Neural cell (in vitro differentiated cells): Measurements from ENCODE around the gene MS4A15. TPM values are rescaled to one million over a fixed set of nuclear protein-coding genes. Genes with fewer than 3 reads are reported as not detected.
"Not testable (repeated sequence)": the region's sequence is repeated elsewhere in the genome, so short reads cannot be mapped to it uniquely, and the experiment has no call there.

ENCODE experiments used
- H2AFZ ChIP-seq: fragments of 200-600, 300-800 bp; sonication (generic), shearing (Covaris generic); 2 replicates; pipeline ENCODE4 v1.6.0; 2014; ENCODE audit warnings: low read depth, mild to moderate bottlenecking, antibody characterized with exemption, low read length, moderate library complexity
- H3F3A ChIP-seq: fragments of 200-600 bp; shearing (Covaris generic); 2 replicates; pipeline ENCODE4 v1.6.1; 2016; ENCODE audit warnings: mild to moderate bottlenecking, moderate library complexity, mixed read lengths, antibody characterized with exemption, low read length; ENCODE audit not compliant: insufficient read depth, poor library complexity, severe bottlenecking
- H3K27ac ChIP-seq: fragments of 200-600, 300-800 bp; sonication (generic), shearing (Covaris generic); 2 replicates; pipeline ENCODE4 v1.5.1; 2014; ENCODE audit warnings: mild to moderate bottlenecking, low read length, moderate library complexity
- H3K27me3 ChIP-seq: fragments of 300-800, 200-600 bp; sonication (generic), shearing (Covaris generic); 2 replicates; pipeline ENCODE4 v1.6.0; 2014; ENCODE audit warnings: mild to moderate bottlenecking, low read depth, low read length, moderate library complexity; ENCODE audit not compliant: insufficient read depth
- H3K36me3 ChIP-seq: fragments of 300-800, 200-600 bp; sonication (generic), shearing (Covaris generic); 2 replicates; pipeline ENCODE4 v1.5.1; 2014; ENCODE audit warnings: mild to moderate bottlenecking, antibody characterized with exemption, low read length, moderate library complexity; ENCODE audit not compliant: insufficient read depth
- H3K4me2 ChIP-seq: fragments of 300-800, 200-600 bp; sonication (generic), shearing (Covaris generic); 2 replicates; pipeline ENCODE4 v1.6.0; 2014; ENCODE audit warnings: mild to moderate bottlenecking, low read length
- H3K4me3 ChIP-seq: fragments of 300-800, 200-600 bp; sonication (generic), shearing (Covaris generic); 2 replicates; pipeline ENCODE4 v1.5.1; 2014; ENCODE audit warnings: mild to moderate bottlenecking, low read length, moderate library complexity
- H3K79me2 ChIP-seq: fragments of 200-600 bp; shearing (Covaris generic); replicated peaks from 2 replicates; pipeline ENCODE4 v1.6.0; 2014; ENCODE audit warnings: mild to moderate bottlenecking, low read length, moderate library complexity; ENCODE audit not compliant: insufficient read depth
- H3K9ac ChIP-seq: fragments of 300-800, 200-600 bp; sonication (generic), shearing (Covaris generic); 2 replicates; pipeline ENCODE4 v1.6.1; 2016; ENCODE audit warnings: mild to moderate bottlenecking, low read length, mixed read lengths
- H3K9me2 ChIP-seq: fragments of 200-600 bp; shearing (Covaris generic); 2 replicates; pipeline ENCODE4 v1.6.1; 2016; ENCODE audit warnings: mild to moderate bottlenecking, low read length, mixed read lengths; ENCODE audit not compliant: insufficient read depth
- H3K9me3 ChIP-seq: fragments of 200-600, 300-800 bp; sonication (generic), shearing (Covaris generic); 2 replicates; pipeline ENCODE4 v1.6.1; 2016; ENCODE audit warnings: mild to moderate bottlenecking, mixed run types, low read length, moderate library complexity, mixed read lengths
- H4K20me1 ChIP-seq: fragments of 200-600 bp; shearing (Covaris generic); 2 replicates; pipeline ENCODE4 v1.6.1; 2016; ENCODE audit warnings: mild to moderate bottlenecking, mixed run types; ENCODE audit not compliant: insufficient read depth
- CTCF ChIP-seq: fragments of 450-650 bp; IDR thresholded peaks from 2 replicates; pipeline ENCODE4 v1.5.1; 2014; ENCODE audit warnings: antibody characterized with exemption, mild to moderate bottlenecking, moderate library complexity; ENCODE audit not compliant: poor library complexity, severe bottlenecking
- EP300 ChIP-seq: fragments of 450-650 bp; conservative IDR thresholded peaks from 2 replicates; pipeline ENCODE4 v1.6.1; 2014; ENCODE audit warnings: antibody characterized with exemption, mild to moderate bottlenecking, moderate library complexity; ENCODE audit not compliant: poor library complexity, severe bottlenecking
- EZH2 ChIP-seq: fragments of 200-600, 300-800 bp; shearing (Covaris generic), sonication (generic); IDR thresholded peaks from 2 replicates; pipeline ENCODE4 v1.6.1; 2014; ENCODE audit warnings: antibody characterized with exemption, low read length, borderline replicate concordance, mild to moderate bottlenecking; ENCODE audit not compliant: insufficient read depth, poor library complexity, severe bottlenecking
- MXI1 ChIP-seq: fragments of 450-650 bp; conservative IDR thresholded peaks from 2 replicates; pipeline ENCODE4 v1.6.1; 2014; ENCODE audit warnings: antibody characterized with exemption, mild to moderate bottlenecking; ENCODE audit not compliant: poor library complexity, severe bottlenecking
- POLR2AphosphoS5 ChIP-seq: IDR thresholded peaks from 2 replicates; pipeline ENCODE4 v1.6.1; 2012
- RAD21 ChIP-seq: fragments of 450-650 bp; conservative IDR thresholded peaks from 2 replicates; pipeline ENCODE4 v1.6.1; 2014; ENCODE audit warnings: antibody characterized with exemption, mild to moderate bottlenecking, moderate library complexity
- REST ChIP-seq: IDR thresholded peaks from 2 replicates; pipeline ENCODE4 v1.6.1; 2012; ENCODE audit warnings: borderline replicate concordance
- SMC3 ChIP-seq: fragments of 450-650 bp; conservative IDR thresholded peaks from 2 replicates; pipeline ENCODE4 v1.6.1; 2014; ENCODE audit warnings: antibody characterized with exemption, mild to moderate bottlenecking, moderate library complexity; ENCODE audit not compliant: poor library complexity
- TAF1 ChIP-seq: IDR thresholded peaks from 2 replicates; pipeline ENCODE4 v1.6.1; 2012; ENCODE audit warnings: low read depth
- polyA plus RNA-seq: library from polyadenylated mRNA; depleted of rRNA; stranded (reverse); fragments of >200 nt; gene quantifications from 2 replicates; pipeline ENCODE4 v1.2.3, GENCODE V29; 2014

The MS4A15 gene
- polyA plus RNA-seq, 1 donor from 2014 or later = not detected

GRCh38 chr11:60818057-60818456, 61.4 kb downstream of the MS4A15 start:
- Histone ChIP-seq H3K79me2 (no peaks in the 10 kb centered on the region), H2AFZ (no peak overlapping the region), H3K9me3 (peaks cover 7% of the 10 kb centered on the region), H3K4me2 (no peak overlapping the region), H3K9ac (no peak overlapping the region), H3K27me3 (no peaks in the 10 kb centered on the region), H3K36me3 (no peaks in the 10 kb centered on the region), H3F3A (no peaks in the 10 kb centered on the region), H4K20me1 (no peaks in the 10 kb centered on the region), H3K9me2 (no peaks in the 10 kb centered on the region), H3K4me3 (no peak overlapping the region), H3K27ac (no peak overlapping the region)
- TF ChIP-seq EP300 (no peak), SMC3 (no peak), RAD21 (no peak), MXI1 (no peak), CTCF (no peak)

GRCh38 chr11:60821827-60822599, 65.3 kb downstream of the MS4A15 start:
- Histone ChIP-seq H3K9me2 (no peaks in the 10 kb centered on the region), H3K9ac (no peak overlapping the region), H3K4me3 (no peak overlapping the region), H3K36me3 (no peaks in the 10 kb centered on the region), H3K4me2 (no peak overlapping the region), H3K27ac (no peak overlapping the region), H2AFZ (no peak overlapping the region), H3K9me3 (peaks cover 3% of the 10 kb centered on the region), H3K27me3 (no peaks in the 10 kb centered on the region), H4K20me1 (no peaks in the 10 kb centered on the region), H3F3A (no peaks in the 10 kb centered on the region), H3K79me2 (no peaks in the 10 kb centered on the region)
- TF ChIP-seq RAD21 (no peak), REST (no peak), EZH2 (no peak), SMC3 (no peak), MXI1 (no peak), CTCF (no peak), EP300 (no peak), TAF1 (no peak), POLR2AphosphoS5 (no peak)

- H4K20me1 ChIP-seq, H3K9me2 ChIP-seq, H3K27me3 ChIP-seq, H3K4me3 ChIP-seq, H3K36me3 ChIP-seq, H3K9ac ChIP-seq, H3K27ac ChIP-seq, H3K9me3 ChIP-seq, H3K4me2 ChIP-seq, H3K79me2 ChIP-seq, H3F3A ChIP-seq, H2AFZ ChIP-seq: not testable (repeated sequence)
Observed at GRCh38 chr11:60823745-60824306, 67.2 kb downstream of the MS4A15 start.
